ENCODE results near the gene SLC24A3.

GRCh38 chr20:19283490-19284025, 71.1 kb downstream of the SLC24A3 start:
- TF ChIP-seq EZH2 (IDR thresholded peaks at IDR 0.05; ENCODE audit: low read length) (no peak), CTCF (optimal IDR thresholded peaks at IDR 0.05 in 1 of 3, IDR thresholded peaks at IDR 0.05 in 1 of 3, conservative IDR thresholded peaks at IDR 0.05 in 1 of 3; ENCODE audit: extremely low read depth in 1 of 3, insufficient read depth in 2 of 3, low read length in 3 of 3) (no peak)
